ENCODE results near the gene KIF1C. TPM values are rescaled to one million over a fixed set of nuclear protein-coding genes. Genes with fewer than 3 reads are reported as not detected.

Gene KIF1C
- total RNA-seq, 2 donors from 2014 or later, result 113 to 152 TPM

DNA sequence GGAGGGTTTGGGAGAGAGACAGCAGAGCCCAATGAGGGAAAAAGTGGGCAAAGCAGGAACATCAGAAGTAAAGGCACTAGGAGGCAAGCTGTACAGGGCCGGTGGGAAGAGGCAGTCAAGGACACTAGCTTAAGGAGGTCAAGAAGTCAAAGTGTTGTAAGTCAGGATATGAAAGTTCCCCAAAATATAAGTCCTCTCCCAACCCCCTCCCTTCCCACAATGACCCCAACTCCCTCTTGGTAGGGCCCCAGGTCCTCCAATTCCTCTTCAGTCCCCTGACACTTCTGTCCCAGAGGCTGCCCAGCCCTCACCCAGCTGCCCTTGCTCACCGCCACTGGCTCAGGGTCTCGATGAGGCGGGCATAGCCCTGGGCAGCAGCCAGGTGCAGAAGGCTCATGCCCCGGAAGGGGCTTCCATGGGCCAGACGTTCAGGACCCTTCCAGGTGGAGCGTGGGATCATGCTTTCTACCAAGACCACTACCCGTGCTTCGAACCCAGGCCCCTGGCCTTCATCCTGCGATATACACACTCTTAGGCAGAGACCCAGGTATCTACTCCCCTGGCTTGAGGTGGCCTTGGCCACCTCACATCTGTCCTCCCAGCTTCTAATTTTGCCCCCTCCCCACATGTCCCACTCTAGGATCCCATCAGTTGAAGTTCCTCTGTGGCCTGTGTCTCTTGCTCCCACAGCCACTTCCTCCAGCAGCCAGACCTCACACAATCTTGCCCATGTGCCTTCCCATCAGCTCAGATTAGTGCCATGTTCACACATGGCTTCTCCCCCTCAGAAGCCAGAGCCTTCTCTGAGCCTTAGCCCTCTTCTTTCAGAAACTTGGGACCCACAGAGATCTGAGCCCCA is 24.3 kb upstream of the KIF1C start:
- no peaks in the 10 kb centered on the region for H3K27me3 ChIP-seq (replicated peaks; ENCODE audit: insufficient read depth)
- no peak overlapping the region for H3K4me3 ChIP-seq
- TF ChIP-seq, protein P1, sequence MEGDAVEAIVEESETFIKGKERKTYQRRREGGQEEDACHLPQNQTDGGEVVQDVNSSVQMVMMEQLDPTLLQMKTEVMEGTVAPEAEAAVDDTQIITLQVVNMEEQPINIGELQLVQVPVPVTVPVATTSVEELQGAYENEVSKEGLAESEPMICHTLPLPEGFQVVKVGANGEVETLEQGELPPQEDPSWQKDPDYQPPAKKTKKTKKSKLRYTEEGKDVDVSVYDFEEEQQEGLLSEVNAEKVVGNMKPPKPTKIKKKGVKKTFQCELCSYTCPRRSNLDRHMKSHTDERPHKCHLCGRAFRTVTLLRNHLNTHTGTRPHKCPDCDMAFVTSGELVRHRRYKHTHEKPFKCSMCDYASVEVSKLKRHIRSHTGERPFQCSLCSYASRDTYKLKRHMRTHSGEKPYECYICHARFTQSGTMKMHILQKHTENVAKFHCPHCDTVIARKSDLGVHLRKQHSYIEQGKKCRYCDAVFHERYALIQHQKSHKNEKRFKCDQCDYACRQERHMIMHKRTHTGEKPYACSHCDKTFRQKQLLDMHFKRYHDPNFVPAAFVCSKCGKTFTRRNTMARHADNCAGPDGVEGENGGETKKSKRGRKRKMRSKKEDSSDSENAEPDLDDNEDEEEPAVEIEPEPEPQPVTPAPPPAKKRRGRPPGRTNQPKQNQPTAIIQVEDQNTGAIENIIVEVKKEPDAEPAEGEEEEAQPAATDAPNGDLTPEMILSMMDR (IDR thresholded peaks at IDR 0.05), result no peak
- peak overlapping the region; percentile 20 to 33 for H3K27ac ChIP-seq
- no peak for DNase-seq (ENCODE audit: low spot score)
- peaks cover 39% of the 10 kb centered on the region for H3K36me3 ChIP-seq
- H3K4me1 ChIP-seq (ENCODE audit: control insufficient read depth in 1 of 2, low read depth in 2 of 2), result peaks cover 5 to 32% of the 10 kb centered on the region in 2 donors
- no peak for ATAC-seq (ENCODE audit: insufficient number of reproducible peaks, low FRiP score, low read depth)
- no peaks in the 10 kb centered on the region for H3K9me3 ChIP-seq

DNA sequence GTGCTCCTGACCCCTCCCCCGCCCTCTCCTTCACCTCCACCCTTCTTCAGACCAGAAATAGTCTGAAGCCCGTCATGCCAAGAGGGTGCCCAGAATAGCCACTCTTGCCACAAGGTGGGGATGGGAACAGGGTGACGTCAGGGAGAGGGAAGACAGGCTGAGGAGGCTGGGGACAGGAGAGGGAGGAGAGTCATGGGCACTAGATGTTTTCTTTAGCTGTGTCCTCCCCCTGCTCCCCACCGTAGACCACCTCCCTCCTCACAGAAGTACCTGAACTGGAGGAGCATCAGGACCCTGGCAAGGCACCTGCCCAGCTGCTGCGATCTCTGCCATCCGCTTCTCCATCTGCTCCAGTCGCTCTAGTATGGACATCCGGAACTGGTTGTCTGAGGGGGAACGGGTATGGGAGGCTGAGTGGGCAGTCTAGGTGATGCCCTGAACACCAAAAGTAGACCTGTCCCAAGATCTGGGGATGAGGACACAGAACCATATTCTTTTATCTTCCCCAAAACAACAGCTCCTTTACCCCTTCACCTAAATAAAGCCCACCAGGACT is 23.6 kb upstream of the KIF1C start:
- Histone ChIP-seq H3K27ac (peak overlapping the region; percentile 20 to 33), H3K27me3 (replicated peaks; ENCODE audit: insufficient read depth) (no peaks in the 10 kb centered on the region), H3K9me3 (no peaks in the 10 kb centered on the region), H3K4me3 (no peak overlapping the region), H3K36me3 (peaks cover 46% of the 10 kb centered on the region), H3K4me1 (ENCODE audit: control insufficient read depth in 1 of 2, low read depth in 2 of 2) (peaks cover 0 to 24% of the 10 kb centered on the region in 2 donors)
- ATAC-seq (ENCODE audit: insufficient number of reproducible peaks, low FRiP score, low read depth) (no peak), DNase-seq (ENCODE audit: low spot score) (no peak)
- TF ChIP-seq, protein P1 (IDR thresholded peaks at IDR 0.05), result no peak

DNA sequence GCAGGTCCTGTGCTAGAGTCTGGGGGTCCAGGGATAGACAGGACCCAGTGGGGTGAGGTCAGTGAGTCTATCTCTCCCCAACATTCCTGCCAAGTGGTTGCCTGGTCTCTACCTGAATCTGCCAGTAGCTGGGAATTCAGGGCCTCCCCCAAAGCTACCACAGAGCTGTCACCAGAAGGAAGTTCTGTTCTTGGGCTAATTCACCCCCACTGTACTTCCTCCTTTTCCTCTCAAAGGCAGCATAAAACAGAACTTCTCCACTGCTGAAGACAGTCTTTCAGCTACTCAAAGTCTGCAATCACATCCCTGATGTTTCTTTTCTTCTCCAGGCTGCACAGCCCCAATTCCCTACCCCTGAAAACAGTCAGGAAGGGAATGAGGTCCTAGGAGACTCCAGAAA is 19.0 kb upstream of the KIF1C start:
- H3K4me1 ChIP-seq (ENCODE audit: control insufficient read depth in 1 of 2, low read depth in 2 of 2), result peaks cover 0 to 12% of the 10 kb centered on the region in 2 donors
- H3K4me3 ChIP-seq, result no peak overlapping the region
- peaks cover 44% of the 10 kb centered on the region for H3K36me3 ChIP-seq
- ATAC-seq (ENCODE audit: insufficient number of reproducible peaks, low FRiP score, low read depth) (no peak), DNase-seq (ENCODE audit: low spot score) (no peak)
- H3K27me3 ChIP-seq (replicated peaks; ENCODE audit: insufficient read depth), result no peaks in the 10 kb centered on the region
- TF ChIP-seq, protein P1 (IDR thresholded peaks at IDR 0.05), result no peak
- no peaks in the 10 kb centered on the region for H3K9me3 ChIP-seq
- no peak overlapping the region for H3K27ac ChIP-seq

- peaks cover 44% of the 10 kb centered on the region for H3K36me3 ChIP-seq
- no peak overlapping the region for H3K4me3 ChIP-seq
- no peak for ATAC-seq (ENCODE audit: insufficient number of reproducible peaks, low FRiP score, low read depth)
- no peaks in the 10 kb centered on the region for H3K9me3 ChIP-seq
- no peak overlapping the region for H3K27ac ChIP-seq
- peaks cover 0 to 5% of the 10 kb centered on the region in 2 donors for H3K4me1 ChIP-seq (ENCODE audit: control insufficient read depth in 1 of 2, low read depth in 2 of 2)
- TF ChIP-seq, protein P1 (IDR thresholded peaks at IDR 0.05), result peak; percentile 86
- DNase-seq (ENCODE audit: low spot score), result no peak
- H3K27me3 ChIP-seq (replicated peaks; ENCODE audit: insufficient read depth), result no peaks in the 10 kb centered on the region
Observed at GRCh38 chr17:4980644-4981216, 17.0 kb upstream of the KIF1C start.

DNA sequence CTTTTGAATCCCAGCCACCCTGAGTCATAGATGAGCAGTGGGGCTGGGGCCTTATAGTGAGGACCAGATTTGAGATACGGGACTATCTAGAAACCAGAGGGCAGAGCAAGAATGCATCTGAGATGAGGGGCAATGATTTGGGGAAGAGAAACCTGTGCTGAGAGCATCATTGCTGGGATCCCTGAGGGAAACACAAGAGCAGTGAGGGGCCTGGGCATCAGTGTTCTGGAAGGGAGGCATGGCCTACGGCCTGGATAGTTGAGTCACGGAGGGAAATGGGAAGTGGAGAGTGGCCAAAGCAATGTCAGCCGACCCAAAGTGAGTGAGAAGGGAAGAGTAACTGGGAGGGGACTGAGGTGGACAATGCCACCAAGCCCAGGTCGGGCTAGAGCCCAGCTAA is 15.4 kb upstream of the KIF1C start:
- Histone ChIP-seq H3K27ac (no peak overlapping the region), H3K36me3 (peaks cover 33% of the 10 kb centered on the region), H3K27me3 (replicated peaks; ENCODE audit: insufficient read depth) (no peaks in the 10 kb centered on the region), H3K9me3 (no peaks in the 10 kb centered on the region), H3K4me3 (no peak overlapping the region), H3K4me1 (ENCODE audit: control insufficient read depth in 1 of 2, low read depth in 2 of 2) (peaks cover 0 to 18% of the 10 kb centered on the region in 2 donors)
- no peak for DNase-seq (ENCODE audit: low spot score)
- no peak for ATAC-seq (ENCODE audit: insufficient number of reproducible peaks, low FRiP score, low read depth)
- TF ChIP-seq, protein P1 (IDR thresholded peaks at IDR 0.05), result no peak

Data from thoracic aorta (tissue), 2 donors.